IPS-15b (cell line): Measurements from ENCODE around the gene SAMD4B.

Experiments
- H3K27me3 ChIP-seq: one replicate; pipeline ENCODE4 v1.6.1; 2013; ENCODE audit warnings: low read length; ENCODE audit not compliant: control insufficient read depth, insufficient read depth
- H3K36me3 ChIP-seq: one replicate; pipeline ENCODE4 v1.6.1; 2013; ENCODE audit warnings: low read length; ENCODE audit not compliant: control insufficient read depth, insufficient read depth
- H3K4me1 ChIP-seq: one replicate; pipeline ENCODE4 v1.6.1; 2013; ENCODE audit warnings: mild to moderate bottlenecking, low read length; ENCODE audit not compliant: control insufficient read depth, insufficient read depth
- H3K4me3 ChIP-seq: one replicate; pipeline ENCODE4 v1.5.1; 2013; ENCODE audit warnings: low read depth, low read length
- H3K9ac ChIP-seq: one replicate; pipeline ENCODE4 v1.6.1; 2013; ENCODE audit warnings: low read depth, mild to moderate bottlenecking, low read length
- H3K9me3 ChIP-seq: one replicate; pipeline ENCODE4 v1.6.1; 2013; ENCODE audit warnings: mild to moderate bottlenecking, low read length; ENCODE audit not compliant: control insufficient read depth, insufficient read depth

The SAMD4B gene

DNA sequence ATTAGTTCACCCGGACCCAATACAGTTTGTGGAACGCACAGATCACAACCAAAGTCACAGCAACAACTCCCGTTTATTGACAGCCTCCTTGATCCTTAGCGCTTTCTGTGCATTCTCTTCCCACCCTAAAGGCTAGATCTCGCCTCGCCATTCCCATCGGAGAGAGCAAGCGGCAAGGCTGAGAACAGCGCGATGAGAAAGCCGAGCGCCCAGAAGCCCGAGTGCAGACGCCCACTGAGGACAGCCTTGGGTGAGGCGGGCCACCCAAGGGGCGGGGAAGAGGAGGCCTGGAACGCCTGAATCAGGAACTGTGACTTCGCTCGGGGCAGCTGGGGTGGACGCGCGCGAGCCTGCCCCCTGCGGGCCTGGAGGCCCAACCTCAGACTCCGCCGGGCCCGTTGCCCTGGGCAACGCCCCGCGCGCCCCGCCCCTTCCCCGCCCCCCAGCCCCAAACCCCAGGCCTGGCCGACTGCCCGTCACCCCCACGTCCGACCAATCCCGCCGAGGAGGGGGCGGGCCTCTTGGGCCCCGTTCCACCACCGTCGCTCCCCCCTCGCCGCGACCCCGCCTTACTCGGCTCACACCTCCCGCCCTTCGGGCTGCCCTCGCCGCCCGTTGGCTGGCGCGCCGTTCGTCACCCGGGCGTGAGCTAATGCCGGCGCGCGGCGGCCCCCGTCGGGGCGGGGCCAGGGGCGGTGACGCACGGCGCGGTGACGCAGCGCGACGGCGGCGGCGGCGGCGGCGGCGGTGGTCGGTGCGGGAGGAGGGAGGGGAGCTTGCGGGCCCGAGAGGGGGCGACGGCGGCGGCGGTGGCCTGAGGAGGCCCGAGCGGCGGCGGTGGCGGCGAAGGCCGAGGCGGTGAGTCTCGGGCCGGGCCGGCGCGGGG is at the start of gene SAMD4B:
Gene SAMD4B (plus strand): TSS at position 703 of the 886 bp plus-strand sequence. CDS start 14,473 bp downstream, outside the sequence.
- peak within 1 kb of the TSS; percentile 98 for H3K4me3 ChIP-seq
- peak within 1 kb of the TSS; percentile 80 for H3K9ac ChIP-seq
- peaks cover 3% of the 10 kb centered on the region for H3K4me1 ChIP-seq
- H3K36me3 ChIP-seq, result no peaks in the 10 kb centered on the region
- H3K9me3 ChIP-seq, result no peaks in the 10 kb centered on the region
- peaks cover 4% of the 10 kb centered on the region for H3K27me3 ChIP-seq

GRCh38 chr19:39293394-39293793 is 48.8 kb upstream of the SAMD4B start:
- peaks cover 4% of the 10 kb centered on the region for H3K27me3 ChIP-seq
- H3K9me3 ChIP-seq, result no peaks in the 10 kb centered on the region
- H3K4me3 ChIP-seq, result no peak overlapping the region
- H3K4me1 ChIP-seq, result no peaks in the 10 kb centered on the region
- no peaks in the 10 kb centered on the region for H3K36me3 ChIP-seq
- H3K9ac ChIP-seq, result no peak overlapping the region

GRCh38 chr19:39296055-39296645 is 46.1 kb upstream of the SAMD4B start, which contains the start of gene IFNL1:
Gene IFNL1 (plus strand): TSS chr19:39296407. CDS start chr19:39296422, 15 bp downstream.
- Histone ChIP-seq H3K4me3 (no peak within 1 kb of the TSS), H3K9me3 (no peaks in the 10 kb centered on the region), H3K9ac (no peak within 1 kb of the TSS), H3K4me1 (no peaks in the 10 kb centered on the region), H3K27me3 (peaks cover 4% of the 10 kb centered on the region), H3K36me3 (no peaks in the 10 kb centered on the region)

DNA sequence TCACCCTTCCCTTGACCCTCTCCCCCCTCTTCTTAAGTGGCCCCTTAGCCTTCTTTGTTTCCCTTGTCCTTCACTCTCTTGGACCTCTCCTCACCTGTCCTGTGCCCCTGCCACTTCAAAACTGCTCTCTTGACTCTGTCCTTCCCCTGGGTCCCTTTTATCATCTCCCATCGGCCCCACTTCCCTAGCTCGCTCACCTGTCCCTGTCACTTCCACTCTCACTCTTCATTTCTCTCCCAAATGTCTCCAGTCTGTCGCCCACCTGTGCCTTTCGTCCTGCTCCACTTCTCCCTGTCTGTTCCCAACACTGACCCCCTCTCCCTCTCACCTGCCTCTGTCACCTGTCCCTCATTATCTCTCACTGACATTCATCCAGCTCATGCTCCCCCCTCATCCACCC is 45.3 kb upstream of the SAMD4B start:
- H3K36me3 ChIP-seq, result no peaks in the 10 kb centered on the region
- H3K27me3 ChIP-seq, result peaks cover 4% of the 10 kb centered on the region
- no peak overlapping the region for H3K4me3 ChIP-seq
- no peak overlapping the region for H3K9ac ChIP-seq
- H3K4me1 ChIP-seq, result no peaks in the 10 kb centered on the region
- H3K9me3 ChIP-seq, result no peaks in the 10 kb centered on the region

DNA sequence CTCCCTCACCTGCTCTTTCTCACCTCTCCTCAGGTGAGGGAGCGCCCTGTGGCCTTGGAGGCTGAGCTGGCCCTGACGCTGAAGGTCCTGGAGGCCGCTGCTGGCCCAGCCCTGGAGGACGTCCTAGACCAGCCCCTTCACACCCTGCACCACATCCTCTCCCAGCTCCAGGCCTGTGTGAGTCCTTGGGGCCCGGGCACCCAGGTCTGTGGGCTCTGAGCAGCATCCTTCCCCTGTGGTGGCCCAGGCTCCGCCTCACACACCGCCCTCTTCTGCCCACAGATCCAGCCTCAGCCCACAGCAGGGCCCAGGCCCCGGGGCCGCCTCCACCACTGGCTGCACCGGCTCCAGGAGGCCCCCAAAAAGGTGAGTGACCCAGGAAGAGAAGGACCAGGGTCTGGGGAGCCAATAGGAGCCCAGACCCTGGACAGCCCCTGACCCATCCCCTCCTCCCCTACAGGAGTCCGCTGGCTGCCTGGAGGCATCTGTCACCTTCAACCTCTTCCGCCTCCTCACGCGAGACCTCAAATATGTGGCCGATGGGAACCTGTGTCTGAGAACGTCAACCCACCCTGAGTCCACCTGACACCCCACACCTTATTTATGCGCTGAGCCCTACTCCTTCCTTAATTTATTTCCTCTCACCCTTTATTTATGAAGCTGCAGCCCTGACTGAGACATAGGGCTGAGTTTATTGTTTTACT is 44.1 kb upstream of the SAMD4B start:
- H3K4me1 ChIP-seq, result peaks cover 3% of the 10 kb centered on the region
- no peaks in the 10 kb centered on the region for H3K36me3 ChIP-seq
- H3K9me3 ChIP-seq, result no peaks in the 10 kb centered on the region
- no peak overlapping the region for H3K4me3 ChIP-seq
- H3K9ac ChIP-seq, result no peak overlapping the region
- peaks cover 2% of the 10 kb centered on the region for H3K27me3 ChIP-seq

DNA sequence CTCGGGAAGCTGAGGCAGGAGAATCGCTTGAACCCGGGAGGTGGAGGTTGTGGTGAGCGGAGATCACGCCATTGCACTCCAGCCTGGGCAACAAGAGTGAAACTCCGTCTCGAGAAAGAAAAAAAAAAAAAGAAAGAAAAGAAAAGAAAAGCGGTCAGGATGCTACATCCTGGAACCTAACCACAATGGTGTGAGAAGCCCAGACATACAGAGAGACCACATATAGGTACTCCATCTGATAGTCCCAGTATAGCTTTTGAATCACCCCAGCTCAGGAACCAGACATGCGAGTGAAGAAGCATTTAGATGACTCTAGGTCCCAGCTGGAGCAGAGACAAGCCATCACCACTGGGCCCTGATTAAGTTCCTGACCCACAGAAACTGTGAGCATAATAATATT is 42.8 kb upstream of the SAMD4B start:
- Histone ChIP-seq H3K27me3 (peaks cover 2% of the 10 kb centered on the region), H3K4me3 (no peak overlapping the region), H3K36me3 (no peaks in the 10 kb centered on the region), H3K9ac (no peak overlapping the region), H3K4me1 (peaks cover 5% of the 10 kb centered on the region), H3K9me3 (no peaks in the 10 kb centered on the region)

DNA sequence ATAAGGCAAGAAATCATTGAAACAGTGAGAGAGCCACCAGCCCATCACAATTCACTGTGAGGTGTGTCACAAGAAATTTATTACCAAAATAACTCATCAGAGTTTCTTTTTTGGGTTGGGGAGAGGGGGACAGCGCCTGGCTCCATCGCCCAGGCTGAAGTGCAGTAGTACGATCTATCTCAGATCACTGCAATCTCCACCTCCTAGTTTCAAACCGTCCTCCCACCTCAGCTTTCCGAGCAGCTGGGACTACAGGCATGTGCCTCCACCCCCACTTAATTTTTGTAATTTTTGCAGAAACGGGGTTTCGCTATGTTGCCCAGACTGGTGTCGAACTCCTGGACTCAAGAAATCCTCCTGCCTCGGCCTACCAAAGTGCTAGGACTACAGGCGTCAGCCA is 42.4 kb upstream of the SAMD4B start:
- H3K36me3 ChIP-seq, result no peaks in the 10 kb centered on the region
- no peak overlapping the region for H3K4me3 ChIP-seq
- H3K4me1 ChIP-seq, result peaks cover 6% of the 10 kb centered on the region
- no peak overlapping the region for H3K9ac ChIP-seq
- peaks cover 3% of the 10 kb centered on the region for H3K27me3 ChIP-seq
- no peaks in the 10 kb centered on the region for H3K9me3 ChIP-seq

DNA sequence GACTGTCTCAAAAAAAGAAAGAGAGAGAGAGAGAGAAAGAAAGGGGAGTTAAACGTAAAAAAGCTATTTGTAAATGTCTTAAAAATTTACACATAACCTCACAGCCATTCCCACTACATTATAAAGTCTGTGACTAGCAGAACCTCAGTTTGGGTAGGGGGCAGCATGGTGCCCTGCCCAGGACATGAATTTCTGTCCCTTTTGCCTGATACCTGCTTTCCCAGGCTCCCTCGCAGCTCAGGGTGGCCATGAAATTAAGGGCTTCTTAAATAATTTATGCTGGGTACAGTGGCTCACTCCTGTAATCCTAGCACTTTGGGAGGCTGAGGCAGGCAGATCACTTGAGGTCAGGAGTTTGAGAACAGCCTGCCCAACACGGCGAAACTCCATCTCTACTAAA is 41.2 kb upstream of the SAMD4B start:
- Histone ChIP-seq H3K4me1 (peaks cover 13% of the 10 kb centered on the region), H3K27me3 (peaks cover 8% of the 10 kb centered on the region)

GRCh38 chr19:39301562-39301961 is 40.7 kb upstream of the SAMD4B start:
- peaks cover 16% of the 10 kb centered on the region for H3K4me1 ChIP-seq
- no peaks in the 10 kb centered on the region for H3K9me3 ChIP-seq
- no peak overlapping the region for H3K4me3 ChIP-seq
- H3K9ac ChIP-seq, result no peak overlapping the region
- H3K36me3 ChIP-seq, result no peaks in the 10 kb centered on the region
- peaks cover 13% of the 10 kb centered on the region for H3K27me3 ChIP-seq

More for the DNA sequence above, 41.2 kb upstream of the SAMD4B start:
- Histone ChIP-seq H3K9ac (no peak overlapping the region), H3K4me3 (no peak overlapping the region), H3K9me3 (no peaks in the 10 kb centered on the region), H3K36me3 (no peaks in the 10 kb centered on the region)

DNA sequence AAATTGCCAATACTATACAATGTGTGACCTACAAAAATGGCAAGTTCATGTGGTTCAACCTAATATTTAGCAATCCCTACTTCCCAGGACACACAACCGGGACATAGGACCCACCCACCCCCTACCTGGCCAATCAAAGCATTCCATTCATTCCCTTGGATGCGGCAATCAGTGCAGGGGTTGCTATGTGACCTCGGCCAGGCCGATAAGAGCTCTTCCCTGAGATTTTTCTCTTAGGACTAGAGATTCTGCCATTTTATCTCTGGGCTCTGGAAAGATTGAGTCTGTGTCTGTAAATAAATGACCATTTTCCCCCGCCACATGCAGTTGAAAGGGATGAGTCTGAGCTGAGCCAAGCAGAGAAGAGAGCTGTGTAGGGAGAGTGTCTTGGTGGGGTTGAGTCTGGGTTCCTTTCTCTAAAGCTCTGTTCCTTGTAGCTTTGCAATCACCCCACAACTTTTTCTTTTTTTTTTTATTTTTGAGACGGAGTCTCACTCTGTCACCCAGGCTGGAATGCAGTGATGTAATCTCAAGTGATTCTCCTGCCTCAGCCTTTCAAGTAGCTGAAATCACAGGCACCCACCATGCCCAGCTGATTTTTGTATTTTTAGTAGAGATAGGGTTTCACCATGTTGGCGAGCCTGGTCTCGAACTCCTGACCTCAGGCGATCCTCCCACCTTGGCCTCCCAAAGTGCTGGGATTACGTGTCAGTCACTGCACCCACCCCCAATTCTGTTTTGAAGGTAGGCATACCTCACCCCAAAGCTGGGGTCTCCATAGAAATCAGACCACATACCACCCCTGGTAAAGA is 38.6 kb upstream of the SAMD4B start:
- H3K4me1 ChIP-seq, result peaks cover 16% of the 10 kb centered on the region
- H3K27me3 ChIP-seq, result peaks cover 12% of the 10 kb centered on the region
- H3K4me3 ChIP-seq, result no peak overlapping the region
- no peaks in the 10 kb centered on the region for H3K36me3 ChIP-seq
- H3K9me3 ChIP-seq, result no peaks in the 10 kb centered on the region
- no peak overlapping the region for H3K9ac ChIP-seq

- H3K36me3 ChIP-seq, result no peaks in the 10 kb centered on the region
- H3K9me3 ChIP-seq, result no peaks in the 10 kb centered on the region
- H3K9ac ChIP-seq, result no peak overlapping the region
- peaks cover 16% of the 10 kb centered on the region for H3K4me1 ChIP-seq
- H3K27me3 ChIP-seq, result peaks cover 12% of the 10 kb centered on the region
- no peak overlapping the region for H3K4me3 ChIP-seq
Observed at GRCh38 chr19:39304185-39304513, 38.1 kb upstream of the SAMD4B start.
